ENCODE results near the gene EID1. TPM values are rescaled to one million over a fixed set of nuclear protein-coding genes. Genes with fewer than 3 reads are reported as not detected.

EID1 gene
- total and polyA plus RNA-seq, 2 donors (not counting 3 experiments of a cell fraction or from before 2014, with no cell fraction given) = 146 to 155 TPM

GRCh38 chr15:48875241-48875960 is 2.5 kb upstream of the EID1 start:
- intact Hi-C loops (cut with micrococcal nuclease) = loop anchor here (5.0 to 10.0 kb wide), 2 partner anchors 172 to 1479 kb away; partner anchors contain the start of genes GABPB1 and SECISBP2L
- no peaks in the 10 kb centered on the region for H3K9me1 ChIP-seq (replicated peaks; ENCODE audit: control insufficient read depth, extremely low read depth, insufficient read depth, low read length)
- dilution Hi-C loops (cut with MboI; ENCODE audit: extremely low pct_ligation_motif_present, low sequenced_read_pairs) = no loop called here
- TF ChIP-seq MYC (IDR thresholded peaks at IDR 0.05; ENCODE audit: low read depth, low read length) (no peak), GATA2 (IDR thresholded peaks at IDR 0.05; ENCODE audit: insufficient read depth, insufficient read length, low read depth, low read length) (no peak), CTCF (IDR thresholded peaks at IDR 0.05; ENCODE audit: extremely low read depth in 1 of 2, insufficient read depth in 1 of 2, low read depth in 1 of 2, low read length in 2 of 2) (no peak)
- H3K9me3 ChIP-seq (replicated peaks; ENCODE audit: control insufficient read depth, insufficient read depth, low read length) = no peaks in the 10 kb centered on the region
- CTCF ChIA-PET = interaction anchor here (2.5 kb wide), 1 partner anchor 13 kb away, joined by 10 read pairs; no protein-coding TSS in a partner anchor
- DNase-seq (ENCODE audit: low read depth, low spot score) = no peak
- H3K27me3 ChIP-seq (ENCODE audit: control insufficient read depth in 2 of 2, insufficient read depth in 2 of 2, low read length in 2 of 2) = peaks cover 11% of the 10 kb centered on the region in 2 experiments
- no peak overlapping the region for H2AFZ ChIP-seq (ENCODE audit: low read depth, low read length)
- H4K20me1 ChIP-seq (replicated peaks; ENCODE audit: control insufficient read depth, extremely low read depth, insufficient read depth, low read length) = no peaks in the 10 kb centered on the region
- BruUV-seq (replicated peaks) = no TSS peak
- H3K9ac ChIP-seq (replicated peaks; ENCODE audit: extremely low read depth, insufficient read depth, low read length) = no peak overlapping the region
- H3K4me1 ChIP-seq (ENCODE audit: control insufficient read depth, extremely low read depth, insufficient read depth, low read length) = peaks cover 13% of the 10 kb centered on the region
- H3K79me2 ChIP-seq (ENCODE audit: control insufficient read depth, insufficient read depth, low read length) = peaks cover 18% of the 10 kb centered on the region
- FAIRE-seq = no peak
- no peak overlapping the region for H3K27ac ChIP-seq (ENCODE audit: insufficient read depth, low read depth, low read length)
- no peaks in the 10 kb centered on the region for H3K36me3 ChIP-seq (ENCODE audit: control insufficient read depth in 2 of 2, extremely low read depth in 1 of 2, insufficient read depth in 2 of 2, low read length in 2 of 2)
- POLR2A ChIA-PET = no interaction called here
- H3K4me2 ChIP-seq (ENCODE audit: insufficient read depth, low read length) = no peak overlapping the region
- H3K4me3 ChIP-seq (replicated peaks in 1 of 3; ENCODE audit: insufficient read depth in 1 of 3, low read depth in 1 of 3, low read length in 3 of 3) = no peak overlapping the region

GRCh38 chr15:48876057-48876456 is 1.9 kb upstream of the EID1 start:
- dilution Hi-C loops (cut with MboI; ENCODE audit: extremely low pct_ligation_motif_present, low sequenced_read_pairs) = no loop called here
- BruUV-seq (replicated peaks) = no TSS peak
- CTCF ChIA-PET = interaction anchor here (2.5 kb wide), 1 partner anchor 14 kb away, joined by 10 read pairs; no protein-coding TSS in a partner anchor
- Histone ChIP-seq H4K20me1 (replicated peaks; ENCODE audit: control insufficient read depth, extremely low read depth, insufficient read depth, low read length) (no peaks in the 10 kb centered on the region), H3K9me3 (replicated peaks; ENCODE audit: control insufficient read depth, insufficient read depth, low read length) (no peaks in the 10 kb centered on the region), H3K79me2 (ENCODE audit: control insufficient read depth, insufficient read depth, low read length) (peaks cover 18% of the 10 kb centered on the region), H3K9me1 (replicated peaks; ENCODE audit: control insufficient read depth, extremely low read depth, insufficient read depth, low read length) (no peaks in the 10 kb centered on the region), H3K27ac (ENCODE audit: insufficient read depth, low read depth, low read length) (no peak overlapping the region), H3K4me3 (replicated peaks in 1 of 3; ENCODE audit: insufficient read depth in 1 of 3, low read depth in 1 of 3, low read length in 3 of 3) (no peak overlapping the region), H3K36me3 (ENCODE audit: control insufficient read depth in 2 of 2, extremely low read depth in 1 of 2, insufficient read depth in 2 of 2, low read length in 2 of 2) (no peaks in the 10 kb centered on the region), H2AFZ (ENCODE audit: low read depth, low read length) (no peak overlapping the region), H3K4me1 (ENCODE audit: control insufficient read depth, extremely low read depth, insufficient read depth, low read length) (peaks cover 13% of the 10 kb centered on the region), H3K27me3 (ENCODE audit: control insufficient read depth in 2 of 2, insufficient read depth in 2 of 2, low read length in 2 of 2) (peaks cover 11% of the 10 kb centered on the region in 2 experiments), H3K4me2 (ENCODE audit: insufficient read depth, low read length) (no peak overlapping the region), H3K9ac (replicated peaks; ENCODE audit: extremely low read depth, insufficient read depth, low read length) (no peak overlapping the region)
- no peak for DNase-seq (ENCODE audit: low read depth, low spot score)
- TF ChIP-seq MYC (IDR thresholded peaks at IDR 0.05; ENCODE audit: low read depth, low read length) (no peak), POLR2AphosphoS5 (IDR thresholded peaks at IDR 0.05; ENCODE audit: insufficient read depth, low read depth, low read length) (no peak), GATA2 (IDR thresholded peaks at IDR 0.05; ENCODE audit: insufficient read depth, insufficient read length, low read depth, low read length) (no peak), MAX (IDR thresholded peaks at IDR 0.05; ENCODE audit: insufficient read depth, insufficient read length) (no peak), JUN (IDR thresholded peaks at IDR 0.05; ENCODE audit: borderline replicate concordance, insufficient read depth, insufficient read length, low read depth) (no peak), POLR2A (IDR thresholded peaks at IDR 0.05; ENCODE audit: low read depth, low read length) (no peak), CTCF (IDR thresholded peaks at IDR 0.05; ENCODE audit: extremely low read depth in 1 of 2, insufficient read depth in 1 of 2, low read depth in 1 of 2, low read length in 2 of 2) (no peak), FOS (IDR thresholded peaks at IDR 0.05; ENCODE audit: borderline replicate concordance, insufficient read depth, low read length) (no peak), EZH2 (IDR thresholded peaks at IDR 0.05; ENCODE audit: borderline replicate concordance, low read depth, low read length, severe bottlenecking) (no peak)
- no peak for FAIRE-seq
- POLR2A ChIA-PET = no interaction called here
- intact Hi-C loops (cut with micrococcal nuclease) = loop anchor here (5.0 to 10.0 kb wide), 2 partner anchors 171 to 1479 kb away; partner anchors contain the start of genes GABPB1 and SECISBP2L
